Measurements from ENCODE around the gene ALOX15B. TPM values are rescaled to one million over a fixed set of nuclear protein-coding genes. Genes with fewer than 3 reads are reported as not detected.

ALOX15B gene
- total RNA-seq, 2 donors from 2014 or later, result 52.1 to 108 TPM

DNA sequence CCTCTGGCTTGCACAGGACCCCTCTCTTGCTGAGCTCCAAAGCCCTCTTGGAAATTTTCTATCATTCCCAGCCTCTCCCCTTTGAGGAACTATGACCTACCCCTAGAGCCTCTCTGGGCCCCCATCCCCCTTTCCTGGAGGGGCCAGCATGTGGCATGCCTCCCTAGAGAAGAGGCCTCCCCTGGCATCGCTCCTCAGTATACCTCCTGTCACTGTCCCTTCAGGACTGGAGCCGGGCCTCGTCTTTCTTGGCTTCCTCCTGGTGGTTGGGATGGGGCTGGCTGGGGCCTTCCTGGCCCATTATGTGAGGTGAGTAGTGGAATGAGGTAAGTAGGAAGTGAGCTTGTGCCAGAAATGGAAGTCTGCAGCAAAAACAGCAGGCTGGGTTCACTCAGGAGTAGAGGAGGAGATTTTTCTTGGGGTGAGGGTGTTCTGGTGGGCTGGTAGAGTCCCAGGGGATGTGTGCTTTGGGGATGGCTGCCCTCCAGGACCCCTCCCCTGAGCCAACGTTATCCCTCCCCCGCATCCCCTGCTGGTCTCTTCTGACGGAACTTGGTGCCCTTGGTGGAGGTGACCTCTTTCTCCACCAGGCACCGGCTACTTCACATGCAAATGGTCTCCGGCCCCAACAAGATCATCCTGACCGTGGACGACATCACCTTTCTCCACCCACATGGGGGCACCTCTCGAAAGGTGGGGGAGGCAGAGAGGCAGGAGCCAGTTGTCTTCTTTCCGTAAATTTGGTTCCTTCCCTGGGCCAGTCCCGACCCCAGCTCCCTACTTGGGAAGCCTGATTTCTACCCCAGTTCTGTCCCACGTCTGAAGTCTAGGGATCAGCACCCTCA, 31.8 kb upstream of the ALOX15B start:
- Histone ChIP-seq H3K9me3 (no peaks in the 10 kb centered on the region), H3K36me3 (no peaks in the 10 kb centered on the region), H3K4me3 (no peak overlapping the region), H3K27ac (no peak overlapping the region), H3K27me3 (replicated peaks; ENCODE audit: insufficient read depth) (peaks cover 6% of the 10 kb centered on the region), H3K4me1 (replicated peaks) (peaks cover 10% of the 10 kb centered on the region)
- intact Hi-C loops (cut with DNase I), result no loop called here
- WGBS, result 69% methylated on average over 14 of the region's 14 CpGs
- TF ChIP-seq CTCF (IDR thresholded peaks at IDR 0.05), result no peak
- TF ChIP-seq POLR2AphosphoS5 (IDR thresholded peaks at IDR 0.05), result no peak
- TF ChIP-seq POLR2A (IDR thresholded peaks at IDR 0.05), result no peak
- DNase-seq (ENCODE audit: low spot score), result no peak

- intact Hi-C loops (cut with DNase I), result no loop called here
- no peaks in the 10 kb centered on the region for H3K9me3 ChIP-seq
- peaks cover 6% of the 10 kb centered on the region for H3K27me3 ChIP-seq (replicated peaks; ENCODE audit: insufficient read depth)
- H3K27ac ChIP-seq, result no peak overlapping the region
- H3K4me3 ChIP-seq, result no peak overlapping the region
- TF ChIP-seq POLR2AphosphoS5 (IDR thresholded peaks at IDR 0.05) (no peak), POLR2A (IDR thresholded peaks at IDR 0.05) (no peak), CTCF (IDR thresholded peaks at IDR 0.05) (no peak)
- no peak for DNase-seq (ENCODE audit: low spot score)
- WGBS, result 100% methylated on average over 5 of the region's 5 CpGs
- peaks cover 4% of the 10 kb centered on the region for H3K4me1 ChIP-seq (replicated peaks)
- H3K36me3 ChIP-seq, result no peaks in the 10 kb centered on the region
Observed at GRCh38 chr17:8007836-8008235, 31.0 kb upstream of the ALOX15B start.

GRCh38 chr17:8012045-8012580, 26.7 kb upstream of the ALOX15B start:
- intact Hi-C loops (cut with DNase I), result no loop called here
- TF ChIP-seq POLR2AphosphoS5 (IDR thresholded peaks at IDR 0.05), result no peak
- no peak for TF ChIP-seq POLR2A (IDR thresholded peaks at IDR 0.05)
- TF ChIP-seq CTCF (IDR thresholded peaks at IDR 0.05), result no peak
- no peak for DNase-seq (ENCODE audit: low spot score)
- H3K27ac ChIP-seq, result no peak overlapping the region
- no peak overlapping the region for H3K4me3 ChIP-seq
- WGBS, result 89% methylated on average over 15 of the region's 15 CpGs
- H3K36me3 ChIP-seq, result no peaks in the 10 kb centered on the region
- H3K27me3 ChIP-seq (replicated peaks; ENCODE audit: insufficient read depth), result no peaks in the 10 kb centered on the region
- H3K9me3 ChIP-seq, result no peaks in the 10 kb centered on the region
- H3K4me1 ChIP-seq (replicated peaks), result peaks cover 3% of the 10 kb centered on the region

DNA sequence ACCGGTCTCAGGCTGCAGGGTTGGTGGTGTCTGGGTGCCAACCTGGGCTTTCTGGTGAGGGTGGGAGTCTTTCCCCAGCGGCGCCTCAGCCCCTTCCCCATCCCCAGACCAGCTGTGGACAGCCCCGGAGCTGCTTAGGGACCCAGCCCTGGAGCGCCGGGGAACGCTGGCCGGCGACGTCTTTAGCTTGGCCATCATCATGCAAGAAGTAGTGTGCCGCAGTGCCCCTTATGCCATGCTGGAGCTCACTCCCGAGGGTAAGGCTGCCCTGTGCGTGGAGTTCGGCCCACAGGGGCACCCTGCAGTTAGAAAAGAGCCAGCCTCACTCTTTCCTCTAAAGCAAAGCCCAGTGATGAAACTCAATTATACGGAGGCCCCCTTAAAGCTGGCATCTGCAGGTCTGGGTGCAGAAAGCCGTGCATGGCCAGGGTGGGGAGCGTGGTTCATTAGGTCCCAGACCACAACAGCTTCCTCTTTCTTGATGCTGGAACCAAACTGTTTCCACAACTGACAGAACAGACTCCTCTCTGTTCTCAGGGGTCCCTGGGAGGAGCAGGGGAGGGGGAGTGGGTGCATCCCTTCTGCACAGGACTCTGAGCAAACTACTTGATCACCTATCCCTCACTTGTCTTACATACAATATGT, 25.7 kb upstream of the ALOX15B start:
- no peak overlapping the region for H3K4me3 ChIP-seq
- WGBS, result 94% methylated on average over 17 of the region's 17 CpGs
- H3K4me1 ChIP-seq (replicated peaks), result peaks cover 3% of the 10 kb centered on the region
- no peak for DNase-seq (ENCODE audit: low spot score)
- no peaks in the 10 kb centered on the region for H3K27me3 ChIP-seq (replicated peaks; ENCODE audit: insufficient read depth)
- no peak for TF ChIP-seq POLR2A (IDR thresholded peaks at IDR 0.05)
- no peak for TF ChIP-seq CTCF (IDR thresholded peaks at IDR 0.05)
- no peak for TF ChIP-seq POLR2AphosphoS5 (IDR thresholded peaks at IDR 0.05)
- no peaks in the 10 kb centered on the region for H3K36me3 ChIP-seq
- no peak overlapping the region for H3K27ac ChIP-seq
- intact Hi-C loops (cut with DNase I), result no loop called here
- H3K9me3 ChIP-seq, result no peaks in the 10 kb centered on the region

Data from prostate gland (tissue), 2 donors.